Breast epithelium (tissue), 4 donors: ENCODE measurements around the gene MAML3. TPM values are rescaled to one million over a fixed set of nuclear protein-coding genes. Genes with fewer than 3 reads are reported as not detected.

Experiments
- DNase-seq, 2 donors: peaks; one replicate each; pipeline ENCODE4 v3.0.0-alpha.2; 2019; ENCODE audit warnings: low spot score in 2 of 2
- H3K27ac ChIP-seq, 2 donors: fragments of 200-600 bp; sonication (generic) in 1 of 2; one replicate each; pipeline ENCODE4 v1.5.1; 2016 to 2019; ENCODE audit warnings: mild to moderate bottlenecking in 1 of 2
- H3K27me3 ChIP-seq, 2 donors: fragments of 200-600 bp; sonication (generic) in 1 of 2; one replicate each; pipeline versions ENCODE4 v1.5.1 to v1.6.0; 2017 to 2019; ENCODE audit warnings: control low read depth in 1 of 2, mild to moderate bottlenecking in 1 of 2
- H3K36me3 ChIP-seq: fragments of 200-600 bp; one replicate; pipeline ENCODE4 v1.5.1; 2019
- H3K4me1 ChIP-seq, 2 donors: fragments of 200-600 bp; sonication (generic); one replicate each; pipeline ENCODE4 v1.5.1; 2016 to 2019; ENCODE audit warnings: control low read depth in 1 of 2
- H3K4me3 ChIP-seq, 3 donors: fragments of 200-600 bp; sonication (generic); 1 replicate in 2 of 3; 2 replicates in 1 of 3; pipeline ENCODE4 v1.5.1; 2016 to 2019; ENCODE audit warnings: mild to moderate bottlenecking in 3 of 3, moderate library complexity in 2 of 3
- H3K9me3 ChIP-seq, 2 donors: fragments of 200-600 bp; sonication (generic) in 1 of 2; one replicate each; pipeline ENCODE4 v1.5.1; 2016 to 2019; ENCODE audit warnings: control low read depth in 1 of 2
- CTCF ChIP-seq, 3 donors: fragments of 450-650 bp; IDR thresholded peaks; one replicate each; pipeline ENCODE4 v1.5.1; 2016 to 2017; ENCODE audit warnings: antibody characterized with exemption in 3 of 3, mild to moderate bottlenecking in 3 of 3, moderate library complexity in 3 of 3
- POLR2A ChIP-seq: fragments of 450-650 bp; IDR thresholded peaks from one replicate; pipeline ENCODE4 v1.6.1; 2016; ENCODE audit warnings: antibody characterized with exemption, mild to moderate bottlenecking, moderate library complexity
- POLR2AphosphoS5 ChIP-seq, 3 donors: sonication (generic); formaldehyde crosslinking; IDR thresholded peaks; one replicate each; pipeline ENCODE4 v1.6.1; 2017; ENCODE audit warnings: antibody characterized with exemption in 3 of 3
- intact Hi-C: fragments of 100-400 bp; cut with DNase I; formaldehyde crosslinking; loops from one replicate; pipeline ENCODE4 v1.15.1; 2023; ENCODE audit warnings: low total_unique reads
- total RNA-seq, 3 donors: library from RNA; depleted of rRNA; stranded (reverse); fragments of >200 nt; gene quantifications; one replicate each; pipeline ENCODE4 v1.1.0, GENCODE V29; 2016

MAML3 gene
- total RNA-seq, 3 donors from 2014 or later, result 5.0 to 16.8 (median 11.1) TPM

GRCh38 chr4:139767168-139767567, 386.8 kb downstream of the MAML3 start:
- no peak for DNase-seq
- intact Hi-C loops, result loop anchor here (10.0 kb wide), 1 partner anchor 498 kb away; no protein-coding TSS in a partner anchor
- H3K27me3 ChIP-seq, result no peaks in the 10 kb centered on the region
- TF ChIP-seq POLR2AphosphoS5 (IDR thresholded peaks at IDR 0.05) (no peak), POLR2A (no peak), CTCF (IDR thresholded peaks at IDR 0.05) (no peak)
- H3K27ac ChIP-seq, result no peak overlapping the region
- no peaks in the 10 kb centered on the region for H3K4me1 ChIP-seq
- H3K4me3 ChIP-seq, result no peak overlapping the region
- H3K9me3 ChIP-seq, result no peaks in the 10 kb centered on the region
- no peaks in the 10 kb centered on the region for H3K36me3 ChIP-seq

- no peaks in the 10 kb centered on the region for H3K36me3 ChIP-seq
These were observed 389.2 kb downstream of the MAML3 start for GRCh38 chr4:139764686-139765310.

GRCh38 chr4:139764182-139764581, 389.8 kb downstream of the MAML3 start:
- peak overlapping the region in 1 of 2 donors; percentile 50 for H3K27ac ChIP-seq
- intact Hi-C loops, result loop anchor here (10.0 kb wide), 1 partner anchor 501 kb away; no protein-coding TSS in a partner anchor
- no peaks in the 10 kb centered on the region for H3K4me1 ChIP-seq
- H3K9me3 ChIP-seq, result no peaks in the 10 kb centered on the region
- no peak for TF ChIP-seq POLR2A
- TF ChIP-seq CTCF (IDR thresholded peaks at IDR 0.05), result no peak
- TF ChIP-seq POLR2AphosphoS5 (IDR thresholded peaks at IDR 0.05), result no peak
- H3K36me3 ChIP-seq, result no peaks in the 10 kb centered on the region
- peak overlapping the region in 1 of 3 donors; percentile 24 for H3K4me3 ChIP-seq
- no peaks in the 10 kb centered on the region for H3K27me3 ChIP-seq
- no peak for DNase-seq

More at GRCh38 chr4:139764686-139765310, 389.2 kb downstream of the MAML3 start:
- intact Hi-C loops, result loop anchor here (10.0 kb wide), 1 partner anchor 500 kb away; no protein-coding TSS in a partner anchor
- Histone ChIP-seq H3K9me3 (no peaks in the 10 kb centered on the region), H3K4me1 (no peaks in the 10 kb centered on the region), H3K4me3 (peak overlapping the region in 1 of 3 donors; percentile 24), H3K27me3 (no peaks in the 10 kb centered on the region), H3K27ac (peak overlapping the region in 1 of 2 donors; percentile 50)
- no peak for DNase-seq
- no peak for TF ChIP-seq POLR2AphosphoS5 (IDR thresholded peaks at IDR 0.05)
- no peak for TF ChIP-seq POLR2A
- no peak for TF ChIP-seq CTCF (IDR thresholded peaks at IDR 0.05)

GRCh38 chr4:139763672-139764071, 390.3 kb downstream of the MAML3 start:
- TF ChIP-seq POLR2AphosphoS5 (IDR thresholded peaks at IDR 0.05) (no peak), CTCF (IDR thresholded peaks at IDR 0.05) (no peak), POLR2A (no peak)
- Histone ChIP-seq H3K27ac (peak overlapping the region in 1 of 2 donors; percentile 73), H3K4me1 (no peaks in the 10 kb centered on the region), H3K27me3 (no peaks in the 10 kb centered on the region), H3K36me3 (no peaks in the 10 kb centered on the region), H3K4me3 (peak overlapping the region in 1 of 3 donors; percentile 34), H3K9me3 (no peaks in the 10 kb centered on the region)
- intact Hi-C loops, result loop anchor here (10.0 kb wide), 1 partner anchor 501 kb away; no protein-coding TSS in a partner anchor
- no peak for DNase-seq

GRCh38 chr4:139763205-139763604, 390.8 kb downstream of the MAML3 start:
- TF ChIP-seq POLR2A (no peak), POLR2AphosphoS5 (IDR thresholded peaks at IDR 0.05) (no peak), CTCF (IDR thresholded peaks at IDR 0.05) (no peak)
- H3K4me1 ChIP-seq, result no peaks in the 10 kb centered on the region
- peak overlapping the region in 1 of 3 donors; percentile 34 for H3K4me3 ChIP-seq
- no peak for DNase-seq
- no peaks in the 10 kb centered on the region for H3K9me3 ChIP-seq
- H3K27me3 ChIP-seq, result no peaks in the 10 kb centered on the region
- intact Hi-C loops, result loop anchor here (10.0 kb wide), 1 partner anchor 502 kb away; no protein-coding TSS in a partner anchor
- H3K27ac ChIP-seq, result peak overlapping the region; percentile 38 to 73
- H3K36me3 ChIP-seq, result no peaks in the 10 kb centered on the region
